ENCODE measurements around the gene ZBTB40. TPM values are rescaled to one million over a fixed set of nuclear protein-coding genes. Genes with fewer than 3 reads are reported as not detected.

Gene ZBTB40
- total and polyA plus RNA-seq, 9 of the 15 experiments (the other 6 are each of a cell fraction or from before 2014, with no cell fraction given), result 2.6 to 26.0 (median 18.8) TPM

DNA sequence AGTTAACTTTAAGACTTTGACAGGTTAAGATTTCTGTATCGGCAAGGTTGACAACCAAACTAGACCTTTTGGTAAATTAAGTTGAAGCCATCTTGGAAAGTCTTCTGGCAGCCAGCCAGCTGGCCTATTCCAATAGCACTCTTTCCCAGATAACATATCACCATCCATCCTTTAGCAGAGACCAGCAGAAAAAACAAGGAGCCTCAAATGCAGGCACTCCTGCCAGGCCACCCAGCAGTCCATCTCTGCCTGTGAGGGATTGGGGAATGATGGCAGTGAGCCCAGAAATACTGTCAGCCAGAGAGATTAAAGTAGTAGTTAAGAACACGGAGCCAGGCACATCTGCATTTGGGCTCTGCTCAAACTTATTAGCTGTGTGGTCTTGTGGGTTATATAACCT lies 19.4 kb downstream of the ZBTB40 start:
- 27% methylated on average over 2 of the region's 2 CpGs for WGBS (ENCODE audit: insufficient coverage, low coverage, missing lambda C conversion rate)
- BruUV-seq (replicated peaks), result no TSS peak
- TF ChIP-seq, protein P1, sequence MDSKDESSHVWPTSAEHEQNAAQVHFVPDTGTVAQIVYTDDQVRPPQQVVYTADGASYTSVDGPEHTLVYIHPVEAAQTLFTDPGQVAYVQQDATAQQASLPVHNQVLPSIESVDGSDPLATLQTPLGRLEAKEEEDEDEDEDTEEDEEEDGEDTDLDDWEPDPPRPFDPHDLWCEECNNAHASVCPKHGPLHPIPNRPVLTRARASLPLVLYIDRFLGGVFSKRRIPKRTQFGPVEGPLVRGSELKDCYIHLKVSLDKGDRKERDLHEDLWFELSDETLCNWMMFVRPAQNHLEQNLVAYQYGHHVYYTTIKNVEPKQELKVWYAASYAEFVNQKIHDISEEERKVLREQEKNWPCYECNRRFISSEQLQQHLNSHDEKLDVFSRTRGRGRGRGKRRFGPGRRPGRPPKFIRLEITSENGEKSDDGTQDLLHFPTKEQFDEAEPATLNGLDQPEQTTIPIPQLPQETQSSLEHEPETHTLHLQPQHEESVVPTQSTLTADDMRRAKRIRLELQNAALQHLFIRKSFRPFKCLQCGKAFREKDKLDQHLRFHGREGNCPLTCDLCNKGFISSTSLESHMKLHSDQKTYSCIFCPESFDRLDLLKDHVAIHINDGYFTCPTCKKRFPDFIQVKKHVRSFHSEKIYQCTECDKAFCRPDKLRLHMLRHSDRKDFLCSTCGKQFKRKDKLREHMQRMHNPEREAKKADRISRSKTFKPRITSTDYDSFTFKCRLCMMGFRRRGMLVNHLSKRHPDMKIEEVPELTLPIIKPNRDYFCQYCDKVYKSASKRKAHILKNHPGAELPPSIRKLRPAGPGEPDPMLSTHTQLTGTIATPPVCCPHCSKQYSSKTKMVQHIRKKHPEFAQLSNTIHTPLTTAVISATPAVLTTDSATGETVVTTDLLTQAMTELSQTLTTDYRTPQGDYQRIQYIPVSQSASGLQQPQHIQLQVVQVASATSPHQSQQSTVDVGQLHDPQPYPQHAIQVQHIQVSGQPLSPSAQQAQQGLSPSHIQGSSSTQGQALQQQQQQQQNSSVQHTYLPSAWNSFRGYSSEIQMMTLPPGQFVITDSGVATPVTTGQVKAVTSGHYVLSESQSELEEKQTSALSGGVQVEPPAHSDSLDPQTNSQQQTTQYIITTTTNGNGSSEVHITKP (IDR thresholded peaks at IDR 0.05; ENCODE audit: partially characterized antibody), result peak; percentile 17
- TF ChIP-seq NFIC (IDR thresholded peaks at IDR 0.05) (peak; percentile 95), NFIX (CRISPR knock-in tag; IDR thresholded peaks at IDR 0.05; ENCODE audit: low read depth) (peak; percentile 78), SMARCE1 (IDR thresholded peaks at IDR 0.05) (no peak), HDAC2 (IDR thresholded peaks at IDR 0.05) (no peak), ESRRA (IDR thresholded peaks at IDR 0.05; ENCODE audit: borderline replicate concordance, low read depth) (no peak)
- TF ChIP-seq, protein P2, sequence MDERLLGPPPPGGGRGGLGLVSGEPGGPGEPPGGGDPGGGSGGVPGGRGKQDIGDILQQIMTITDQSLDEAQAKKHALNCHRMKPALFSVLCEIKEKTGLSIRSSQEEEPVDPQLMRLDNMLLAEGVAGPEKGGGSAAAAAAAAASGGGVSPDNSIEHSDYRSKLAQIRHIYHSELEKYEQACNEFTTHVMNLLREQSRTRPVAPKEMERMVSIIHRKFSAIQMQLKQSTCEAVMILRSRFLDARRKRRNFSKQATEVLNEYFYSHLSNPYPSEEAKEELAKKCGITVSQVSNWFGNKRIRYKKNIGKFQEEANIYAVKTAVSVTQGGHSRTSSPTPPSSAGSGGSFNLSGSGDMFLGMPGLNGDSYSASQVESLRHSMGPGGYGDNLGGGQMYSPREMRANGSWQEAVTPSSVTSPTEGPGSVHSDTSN (CRISPR knock-in tag; IDR thresholded peaks at IDR 0.05; ENCODE audit: low read depth), result no peak
- TF ChIP-seq, protein P2 (tag; conservative IDR thresholded peaks at IDR 0.05; ENCODE audit: low read depth), result 0 out of 2 replicates have a peak, but pooled peaks have one; percentile 11
- TF ChIP-seq, protein P3, sequence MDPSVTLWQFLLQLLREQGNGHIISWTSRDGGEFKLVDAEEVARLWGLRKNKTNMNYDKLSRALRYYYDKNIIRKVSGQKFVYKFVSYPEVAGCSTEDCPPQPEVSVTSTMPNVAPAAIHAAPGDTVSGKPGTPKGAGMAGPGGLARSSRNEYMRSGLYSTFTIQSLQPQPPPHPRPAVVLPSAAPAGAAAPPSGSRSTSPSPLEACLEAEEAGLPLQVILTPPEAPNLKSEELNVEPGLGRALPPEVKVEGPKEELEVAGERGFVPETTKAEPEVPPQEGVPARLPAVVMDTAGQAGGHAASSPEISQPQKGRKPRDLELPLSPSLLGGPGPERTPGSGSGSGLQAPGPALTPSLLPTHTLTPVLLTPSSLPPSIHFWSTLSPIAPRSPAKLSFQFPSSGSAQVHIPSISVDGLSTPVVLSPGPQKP (CRISPR knock-in tag; IDR thresholded peaks at IDR 0.05), result no peak
- TF ChIP-seq, protein P4, sequence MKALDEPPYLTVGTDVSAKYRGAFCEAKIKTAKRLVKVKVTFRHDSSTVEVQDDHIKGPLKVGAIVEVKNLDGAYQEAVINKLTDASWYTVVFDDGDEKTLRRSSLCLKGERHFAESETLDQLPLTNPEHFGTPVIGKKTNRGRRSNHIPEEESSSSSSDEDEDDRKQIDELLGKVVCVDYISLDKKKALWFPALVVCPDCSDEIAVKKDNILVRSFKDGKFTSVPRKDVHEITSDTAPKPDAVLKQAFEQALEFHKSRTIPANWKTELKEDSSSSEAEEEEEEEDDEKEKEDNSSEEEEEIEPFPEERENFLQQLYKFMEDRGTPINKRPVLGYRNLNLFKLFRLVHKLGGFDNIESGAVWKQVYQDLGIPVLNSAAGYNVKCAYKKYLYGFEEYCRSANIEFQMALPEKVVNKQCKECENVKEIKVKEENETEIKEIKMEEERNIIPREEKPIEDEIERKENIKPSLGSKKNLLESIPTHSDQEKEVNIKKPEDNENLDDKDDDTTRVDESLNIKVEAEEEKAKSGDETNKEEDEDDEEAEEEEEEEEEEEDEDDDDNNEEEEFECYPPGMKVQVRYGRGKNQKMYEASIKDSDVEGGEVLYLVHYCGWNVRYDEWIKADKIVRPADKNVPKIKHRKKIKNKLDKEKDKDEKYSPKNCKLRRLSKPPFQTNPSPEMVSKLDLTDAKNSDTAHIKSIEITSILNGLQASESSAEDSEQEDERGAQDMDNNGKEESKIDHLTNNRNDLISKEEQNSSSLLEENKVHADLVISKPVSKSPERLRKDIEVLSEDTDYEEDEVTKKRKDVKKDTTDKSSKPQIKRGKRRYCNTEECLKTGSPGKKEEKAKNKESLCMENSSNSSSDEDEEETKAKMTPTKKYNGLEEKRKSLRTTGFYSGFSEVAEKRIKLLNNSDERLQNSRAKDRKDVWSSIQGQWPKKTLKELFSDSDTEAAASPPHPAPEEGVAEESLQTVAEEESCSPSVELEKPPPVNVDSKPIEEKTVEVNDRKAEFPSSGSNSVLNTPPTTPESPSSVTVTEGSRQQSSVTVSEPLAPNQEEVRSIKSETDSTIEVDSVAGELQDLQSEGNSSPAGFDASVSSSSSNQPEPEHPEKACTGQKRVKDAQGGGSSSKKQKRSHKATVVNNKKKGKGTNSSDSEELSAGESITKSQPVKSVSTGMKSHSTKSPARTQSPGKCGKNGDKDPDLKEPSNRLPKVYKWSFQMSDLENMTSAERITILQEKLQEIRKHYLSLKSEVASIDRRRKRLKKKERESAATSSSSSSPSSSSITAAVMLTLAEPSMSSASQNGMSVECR (CRISPR knock-in tag; IDR thresholded peaks at IDR 0.05), result no peak

More for the DNA sequence above, 19.4 kb downstream of the ZBTB40 start:
- no peaks in the 10 kb centered on the region for H3K9me3 ChIP-seq (replicated peaks; ENCODE audit: control insufficient read depth, insufficient read depth, low read depth, low read length)
- H3K27ac ChIP-seq (ENCODE audit: extremely low read depth, low read depth, low read length), result no peak overlapping the region
- no peaks in the 10 kb centered on the region for H3K9me1 ChIP-seq (ENCODE audit: control insufficient read depth, insufficient read depth, low read length)
- peak in 3 of 4 experiments; percentile 27 to 54 (median 28) for DNase-seq (ENCODE audit: extremely low read depth in 1 of 4, low spot score in 3 of 4)
- peaks cover 59% of the 10 kb centered on the region; the same call in 2 of the 3 replicates for H3K79me2 ChIP-seq (ENCODE audit: control insufficient read depth, insufficient read depth, low read length)
- ATAC-seq, result peak; percentile 64
- no peaks in the 10 kb centered on the region; the same call in 2 of the 3 replicates for H3K36me3 ChIP-seq (ENCODE audit: control insufficient read depth, insufficient read depth, low read length)
- H3K4me1 ChIP-seq (replicated peaks in 1 of 2; ENCODE audit: control insufficient read depth in 2 of 2, insufficient read depth in 2 of 2, low read length in 2 of 2), result peaks cover 3 to 14% of the 10 kb centered on the region in 2 experiments; a peak in 3 of 5 replicates
- H3K9ac ChIP-seq (ENCODE audit: insufficient read depth in 1 of 2, low read depth in 2 of 2, low read length in 2 of 2), result no peak overlapping the region
- H3K27me3 ChIP-seq (ENCODE audit: control insufficient read depth in 2 of 2, insufficient read depth in 2 of 2, low read length in 2 of 2), result no peaks in the 10 kb centered on the region
- H2AFZ ChIP-seq (ENCODE audit: low read depth, low read length), result no peak overlapping the region
- intact Hi-C loops (cut with micrococcal nuclease) (no loop called here), in situ Hi-C loops (cut with MboI) (no loop called here)
- peaks cover 3% of the 10 kb centered on the region; the same call in 1 of the 2 replicates for H4K20me1 ChIP-seq (replicated peaks; ENCODE audit: control insufficient read depth, insufficient read depth, low read length)
- no peak overlapping the region for H3K4me2 ChIP-seq (ENCODE audit: insufficient read depth, low read length)
- peak; percentile 57 for FAIRE-seq
- POLR2A ChIA-PET, result interaction anchor here (1.0 kb wide), 1 partner anchor 45 kb away, joined by 5 read pairs; no protein-coding TSS in a partner anchor
- CTCF ChIA-PET (ENCODE audit: low intra/inter-chr PET ratio), result interaction anchor here (0.7 kb wide), 1 partner anchor 198 kb away, joined by 3 read pairs; no protein-coding TSS in a partner anchor
- no peak overlapping the region for H3K4me3 ChIP-seq

All from K562 (cell line).